SK-N-MC (cell line): ENCODE measurements around the gene DSG2.

ENCODE experiments used
- EZH2 ChIP-seq: fragments of 200-600 bp; sonication (generic); IDR thresholded peaks from one replicate; pipeline ENCODE4 v1.6.1; 2017; ENCODE audit warnings: antibody characterized with exemption
- POLR2AphosphoS5 ChIP-seq: IDR thresholded peaks from 2 replicates; pipeline ENCODE4 v1.6.1; 2012; ENCODE audit warnings: mild to moderate bottlenecking, low read depth, low read length, borderline replicate concordance

GRCh38 chr18:31562726-31563125 is 64.7 kb downstream of the DSG2 start:
- TF ChIP-seq POLR2AphosphoS5, result no peak
- no peak for TF ChIP-seq EZH2
